Measurements from ENCODE around the gene JMJD7. TPM values are rescaled to one million over a fixed set of nuclear protein-coding genes. Genes with fewer than 3 reads are reported as not detected.

Gene JMJD7
- total RNA-seq, 1 donor from 2014 or later, result 18.5 TPM

GRCh38 chr15:41798607-41799487 lies 29.0 kb upstream of the JMJD7 start:
- intact Hi-C loops (cut with DNase I), result no loop called here
- DNase-seq (ENCODE audit: low spot score), result no peak
- ATAC-seq, result no peak

- ATAC-seq (no peak), DNase-seq (ENCODE audit: low spot score) (no peak)
- intact Hi-C loops (cut with DNase I), result no loop called here
Measured at GRCh38 chr15:41799488-41799805, 28.4 kb upstream of the JMJD7 start.

- no peak for ATAC-seq
- DNase-seq (ENCODE audit: low spot score), result no peak
- intact Hi-C loops (cut with DNase I), result no loop called here
Measured at GRCh38 chr15:41801185-41801584, 26.7 kb upstream of the JMJD7 start.

DNA sequence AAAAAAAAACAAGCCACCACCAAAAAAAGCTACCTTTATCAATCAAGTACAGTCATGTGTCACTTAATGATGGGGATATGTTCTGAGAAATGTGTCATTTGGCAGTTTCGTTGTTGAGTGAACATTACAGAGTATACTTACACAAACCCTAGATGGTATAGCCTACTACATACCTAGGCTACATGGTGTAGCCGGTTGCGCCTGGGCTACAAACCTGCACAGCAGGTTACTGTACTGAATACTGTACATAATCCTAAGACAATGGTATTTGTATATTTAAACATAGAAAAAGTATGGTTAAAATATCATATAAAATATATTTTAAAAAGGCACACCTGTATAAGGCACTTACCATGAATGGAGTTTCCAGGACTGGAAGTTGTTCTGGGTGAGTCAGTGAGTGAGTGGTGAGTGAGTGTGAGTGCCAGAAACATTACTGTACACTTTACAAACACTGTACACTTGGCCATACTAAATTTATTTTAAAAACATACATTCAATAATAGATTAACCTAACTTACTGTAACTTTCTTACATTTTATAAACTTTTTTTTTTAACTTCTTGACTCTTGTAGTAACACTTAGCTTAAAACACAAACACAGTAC lies 25.9 kb upstream of the JMJD7 start:
- DNase-seq (ENCODE audit: low spot score) (no peak), ATAC-seq (no peak)
- intact Hi-C loops (cut with DNase I), result no loop called here

- DNase-seq (ENCODE audit: low spot score) (no peak), ATAC-seq (peak; percentile 48)
- intact Hi-C loops (cut with DNase I), result no loop called here
Measured at GRCh38 chr15:41804361-41804760, 23.5 kb upstream of the JMJD7 start.

- DNase-seq (ENCODE audit: low spot score), result no peak
- intact Hi-C loops (cut with DNase I), result no loop called here
- ATAC-seq, result peak; percentile 38
Measured at GRCh38 chr15:41804916-41805666, 22.8 kb upstream of the JMJD7 start.

DNA sequence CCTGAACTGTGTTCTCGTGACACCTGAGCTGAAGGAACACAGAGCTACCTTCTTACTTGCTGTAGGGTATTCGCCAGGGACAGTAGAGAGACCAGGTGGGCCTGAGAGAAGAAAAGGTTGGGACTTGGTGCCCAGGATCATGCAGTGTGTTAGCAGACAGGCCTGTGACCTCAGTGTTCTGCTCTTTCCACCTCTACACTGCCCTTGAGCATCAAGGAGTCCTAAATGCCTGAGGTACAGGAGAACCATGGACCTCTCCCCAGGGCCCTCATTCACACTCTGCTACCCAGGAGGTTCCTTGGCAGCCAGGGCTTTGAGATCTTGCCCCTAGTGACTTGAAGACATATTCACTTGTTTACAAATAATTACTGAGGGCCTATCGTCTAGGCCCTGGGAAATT lies 22.2 kb upstream of the JMJD7 start:
- intact Hi-C loops (cut with DNase I), result loop anchor here (2.0 kb wide), 1 partner anchor 33 kb away; no protein-coding TSS in a partner anchor
- no peak for DNase-seq (ENCODE audit: low spot score)
- ATAC-seq, result no peak

GRCh38 chr15:41806291-41807181 lies 21.4 kb upstream of the JMJD7 start:
- no peak for ATAC-seq
- no peak for DNase-seq (ENCODE audit: low spot score)
- intact Hi-C loops (cut with DNase I), result loop anchor here (2.0 kb wide), 1 partner anchor 34 kb away; no protein-coding TSS in a partner anchor

DNA sequence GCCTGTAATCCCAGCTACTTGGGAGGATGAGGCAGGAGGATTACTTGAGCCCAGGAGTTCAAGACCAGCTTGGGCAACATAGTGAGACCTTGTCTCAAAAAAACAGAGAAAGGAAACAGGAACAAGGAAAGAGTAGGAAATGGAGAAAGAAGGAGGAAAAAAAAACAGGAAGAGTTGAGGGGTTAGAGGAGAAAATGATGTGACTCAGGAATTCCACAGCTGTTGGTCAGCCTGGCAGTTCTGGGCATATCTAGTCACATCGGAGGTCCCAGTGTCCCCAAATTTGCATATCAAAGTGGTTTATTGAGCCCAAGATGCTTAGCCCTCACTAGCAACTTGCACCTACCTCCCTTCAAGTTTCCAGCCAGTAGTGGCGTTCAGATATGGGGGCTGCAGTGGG lies 18.8 kb upstream of the JMJD7 start:
- intact Hi-C loops (cut with DNase I), result no loop called here
- ATAC-seq (no peak), DNase-seq (ENCODE audit: low spot score) (no peak)

- no peak for ATAC-seq
- DNase-seq (ENCODE audit: low spot score), result no peak
- intact Hi-C loops (cut with DNase I), result loop anchor here (10.0 kb wide), 1 partner anchor 245 kb away; no protein-coding TSS in a partner anchor
Measured at GRCh38 chr15:41809526-41810220, 18.2 kb upstream of the JMJD7 start.

- no peak for DNase-seq (ENCODE audit: low spot score)
- ATAC-seq, result peak; percentile 22
- intact Hi-C loops (cut with DNase I), result loop anchor here (10.0 kb wide), 1 partner anchor 246 kb away; no protein-coding TSS in a partner anchor
Measured at GRCh38 chr15:41810651-41811431, 17.1 kb upstream of the JMJD7 start.

DNA sequence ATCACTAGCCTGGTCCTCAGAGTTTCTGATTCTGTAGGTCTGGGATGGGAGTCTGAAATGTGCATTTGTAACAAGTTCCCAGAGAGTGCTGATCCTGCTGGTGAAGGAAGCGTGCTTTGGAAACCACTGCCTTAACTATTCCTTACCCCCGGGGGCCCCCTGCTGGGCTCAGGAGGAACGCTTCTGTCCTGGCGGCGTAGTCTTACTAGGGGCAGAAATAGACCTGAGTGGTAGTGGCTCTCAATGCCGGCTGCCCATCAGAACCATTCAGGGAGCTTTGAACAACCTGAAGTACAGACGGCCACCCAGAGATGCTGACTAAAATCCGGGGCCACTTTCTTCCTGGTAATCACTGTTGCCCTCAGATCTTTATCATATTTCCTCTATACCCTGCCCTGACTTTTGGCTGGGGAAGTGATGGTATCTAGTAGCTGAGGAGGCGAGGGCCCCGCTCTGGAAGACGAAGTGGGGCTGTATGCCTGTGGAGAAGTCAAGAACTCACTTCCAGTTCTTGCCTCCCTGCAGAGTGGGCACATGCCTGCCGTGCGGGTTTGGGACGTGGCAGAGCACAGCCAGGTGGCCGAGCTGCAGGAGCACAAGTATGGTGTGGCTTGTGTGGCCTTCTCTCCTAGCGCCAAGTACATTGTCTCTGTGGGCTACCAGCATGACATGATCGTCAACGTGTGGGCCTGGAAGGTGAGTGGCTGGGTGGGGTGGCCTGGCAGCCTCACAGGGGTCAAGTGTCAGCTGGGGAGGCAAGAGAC lies 16.3 kb upstream of the JMJD7 start:
- ATAC-seq, result peak; percentile 95
- intact Hi-C loops (cut with DNase I), result loop anchor here (10.0 kb wide), 1 partner anchor 247 kb away; no protein-coding TSS in a partner anchor
- DNase-seq (ENCODE audit: low spot score), result peak; percentile 92

- intact Hi-C loops (cut with DNase I), result loop anchor here (10.0 kb wide), 1 partner anchor 248 kb away; no protein-coding TSS in a partner anchor
Measured at GRCh38 chr15:41812820-41813375, 15.0 kb upstream of the JMJD7 start.

GRCh38 chr15:41813426-41813825 lies 14.5 kb upstream of the JMJD7 start:
- ATAC-seq, result no peak
- no peak for DNase-seq (ENCODE audit: low spot score)
- intact Hi-C loops (cut with DNase I), result loop anchor here (10.0 kb wide), 1 partner anchor 249 kb away; no protein-coding TSS in a partner anchor

More at GRCh38 chr15:41812820-41813375, 15.0 kb upstream of the JMJD7 start:
- DNase-seq (ENCODE audit: low spot score), result no peak
- ATAC-seq, result no peak

DNA sequence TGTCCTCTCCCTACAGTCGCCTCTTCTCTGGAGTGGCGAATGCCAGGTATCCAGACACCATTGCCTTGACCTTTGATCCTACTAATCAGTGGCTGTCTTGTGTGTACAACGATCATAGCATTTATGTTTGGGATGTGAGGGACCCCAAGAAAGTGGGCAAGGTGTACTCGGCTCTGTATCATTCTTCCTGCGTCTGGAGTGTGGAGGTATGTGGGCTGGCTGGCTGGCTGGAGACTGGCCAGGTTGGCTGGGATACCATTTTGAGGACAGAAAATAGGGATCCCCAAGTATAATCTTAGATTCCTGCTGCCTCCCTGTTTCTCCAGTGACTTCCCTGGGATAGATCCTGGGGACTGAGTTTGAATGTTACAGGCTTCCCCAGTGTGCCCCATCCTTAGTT lies 13.4 kb upstream of the JMJD7 start:
- intact Hi-C loops (cut with DNase I), result loop anchor here (10.0 kb wide), 1 partner anchor 250 kb away; no protein-coding TSS in a partner anchor
- no peak for DNase-seq (ENCODE audit: low spot score)
- ATAC-seq, result no peak

- intact Hi-C loops (cut with DNase I), result loop anchor here (10.0 kb wide), 1 partner anchor 252 kb away; no protein-coding TSS in a partner anchor
- ATAC-seq (no peak), DNase-seq (ENCODE audit: low spot score) (no peak)
Measured at GRCh38 chr15:41816788-41817187, 11.1 kb upstream of the JMJD7 start.
